TTC549 (cell line): ENCODE measurements around the gene TRIM28.

Source experiments
- FAIRE-seq: peaks from 2 replicates; lab custom pipeline; 2012; peaks lifted over from hg19 to GRCh38; lab: Jason Lieb, UNC

The TRIM28 gene

GRCh38 chr19:58579473-58580142 is 35.7 kb downstream of the TRIM28 start:
- no peak for FAIRE-seq

- no peak for FAIRE-seq
Observed at GRCh38 chr19:58581227-58582141, 37.6 kb downstream of the TRIM28 start.

- FAIRE-seq, result no peak
Observed at GRCh38 chr19:58582985-58583384, 39.1 kb downstream of the TRIM28 start.

- no peak for FAIRE-seq
Observed at GRCh38 chr19:58584498-58585441, 40.9 kb downstream of the TRIM28 start.

GRCh38 chr19:58585442-58586132 is 41.7 kb downstream of the TRIM28 start:
- no peak for FAIRE-seq

GRCh38 chr19:58586133-58586765 is 42.4 kb downstream of the TRIM28 start:
- FAIRE-seq, result no peak
